HEK293 (cell line): Measurements from ENCODE around the gene CALM3.

Experiments
- KLF7 ChIP-seq: fragments of 450-650 bp; formaldehyde crosslinking; IDR thresholded peaks from 2 replicates; pipeline ENCODE4 v1.5.1; 2016; ENCODE audit warnings: missing biosample characterization, missing genetic modification characterization, borderline replicate concordance
- PRDM2 ChIP-seq: fragments of 450-650 bp; formaldehyde crosslinking; IDR thresholded peaks from 2 replicates; pipeline ENCODE4 v1.5.1; 2016; ENCODE audit warnings: missing biosample characterization, missing genetic modification characterization, borderline replicate concordance
- SETDB1 ChIP-seq: IDR thresholded peaks from one replicate; pipeline ENCODE4 v1.6.1; 2017; ENCODE audit warnings: mild to moderate bottlenecking, low read length, moderate library complexity, mixed read lengths; ENCODE audit not compliant: insufficient read length

CALM3 gene

GRCh38 chr19:46660008-46660517 is 58.9 kb downstream of the CALM3 start (continued):
- TF ChIP-seq PRDM2 (tag by site-specific recombination) (no peak), SETDB1 (no peak), KLF7 (no peak)
- TF ChIP-seq, all 188 proteins: peak for 6
